Measurements from ENCODE around the gene SLC50A1. TPM values are rescaled to one million over a fixed set of nuclear protein-coding genes. Genes with fewer than 3 reads are reported as not detected.

The SLC50A1 gene
- total RNA-seq, 1 experiment from 2014 or later, result 67.4 TPM

GRCh38 chr1:155113450-155113980, 22.1 kb upstream of the SLC50A1 start:
- Histone ChIP-seq H3K9me3 (ENCODE audit: control insufficient read depth, insufficient read depth, low read depth, low read length) (no peaks in the 10 kb centered on the region), H3K4me1 (ENCODE audit: control insufficient read depth, insufficient read depth, low read length) (no peaks in the 10 kb centered on the region), H3K27ac (ENCODE audit: low read length) (no peak overlapping the region), H3K36me3 (ENCODE audit: control insufficient read depth, insufficient read depth, low read length) (no peaks in the 10 kb centered on the region), H3K4me3 (ENCODE audit: low read depth in 2 of 2, low read length in 2 of 2) (no peak overlapping the region), H3K27me3 (ENCODE audit: control insufficient read depth, insufficient read depth, low read length) (no peaks in the 10 kb centered on the region)
- intact Hi-C loops (cut with micrococcal nuclease; ENCODE audit: unreplicated experiment), result no loop called here
- POLR2A ChIA-PET, result no interaction called here
- CTCF ChIA-PET, result no interaction called here
- in situ Hi-C loops (cut with HindIII; ENCODE audit: low pct_unique_long_range_greater_than_20kb, low sequenced_read_pairs), result no loop called here
- no peak for DNase-seq (ENCODE audit: low read depth, low spot score)
- no TSS peak for BruUV-seq (replicated peaks)
- ATAC-seq, result no peak
- TF ChIP-seq POLR2AphosphoS5 (IDR thresholded peaks at IDR 0.05; ENCODE audit: low read depth, low read length), result no peak
- no peak for TF ChIP-seq TCF7L2 (IDR thresholded peaks at IDR 0.05; ENCODE audit: low read depth, low read length)
- no peak for TF ChIP-seq SIN3A (IDR thresholded peaks at IDR 0.05; ENCODE audit: borderline replicate concordance, insufficient read depth, low read depth, low read length)
- no peak for TF ChIP-seq CTCF (IDR thresholded peaks at IDR 0.05)
- no peak for TF ChIP-seq REST (IDR thresholded peaks at IDR 0.05; ENCODE audit: insufficient read depth in 1 of 2, low read depth in 2 of 2, low read length in 1 of 2)

- H3K36me3 ChIP-seq (ENCODE audit: control insufficient read depth, insufficient read depth, low read length), result no peaks in the 10 kb centered on the region
- DNase-seq (ENCODE audit: low read depth, low spot score) (no peak), ATAC-seq (no peak)
- POLR2A ChIA-PET, result no interaction called here
- H3K4me1 ChIP-seq (ENCODE audit: control insufficient read depth, insufficient read depth, low read length), result no peaks in the 10 kb centered on the region
- in situ Hi-C loops (cut with HindIII; ENCODE audit: low pct_unique_long_range_greater_than_20kb, low sequenced_read_pairs), result no loop called here
- CTCF ChIA-PET, result interaction anchor here (0.6 to 1.4 kb wide), 4 partner anchors 8 to 57 kb away, joined by 3 to 7 read pairs (median 4); partner anchors contain the start of gene KRTCAP2
- H3K27me3 ChIP-seq (ENCODE audit: control insufficient read depth, insufficient read depth, low read length), result no peaks in the 10 kb centered on the region
- H3K27ac ChIP-seq (ENCODE audit: low read length), result no peak overlapping the region
- TF ChIP-seq POLR2AphosphoS5 (IDR thresholded peaks at IDR 0.05; ENCODE audit: low read depth, low read length) (no peak), SIN3A (IDR thresholded peaks at IDR 0.05; ENCODE audit: borderline replicate concordance, insufficient read depth, low read depth, low read length) (no peak), REST (IDR thresholded peaks at IDR 0.05; ENCODE audit: insufficient read depth in 1 of 2, low read depth in 2 of 2, low read length in 1 of 2) (no peak)
- no peaks in the 10 kb centered on the region for H3K9me3 ChIP-seq (ENCODE audit: control insufficient read depth, insufficient read depth, low read depth, low read length)
- intact Hi-C loops (cut with micrococcal nuclease; ENCODE audit: unreplicated experiment), result no loop called here
- BruUV-seq (replicated peaks), result no TSS peak
- no peak overlapping the region for H3K4me3 ChIP-seq (ENCODE audit: low read depth in 2 of 2, low read length in 2 of 2)
Observed at GRCh38 chr1:155116113-155116764, 19.4 kb upstream of the SLC50A1 start.

Measured in Panc1 (cell line).